ENCODE measurements around the gene NRROS. TPM values are rescaled to one million over a fixed set of nuclear protein-coding genes. Genes with fewer than 3 reads are reported as not detected.

Gene NRROS
- total and polyA plus RNA-seq, 4 experiments from 2014 or later = 4.6 to 20.0 (median 11.9) TPM

- H3K27me3 ChIP-seq (ENCODE audit: insufficient read depth, low read length) = no peaks in the 10 kb centered on the region
- no peaks in the 10 kb centered on the region for H3K9me3 ChIP-seq (ENCODE audit: control insufficient read depth in 1 of 2, low read length in 2 of 2)
- peaks cover 6 to 28% of the 10 kb centered on the region in 2 donors for H3K36me3 Mint-ChIP-seq
- peaks cover 68% of the 10 kb centered on the region for H3K4me1 ChIP-seq (ENCODE audit: insufficient read depth, low read length)
- H3K27me3 Mint-ChIP-seq = no peaks in the 10 kb centered on the region
- no peaks in the 10 kb centered on the region for H3K9me3 Mint-ChIP-seq
- ChIA-PET CTCF (ENCODE audit: partially characterized antibody) (interaction anchor here (0.7 to 5.8 kb wide), 6 partner anchors 7 to 101 kb away, joined by 3 to 63 read pairs (median 16); no protein-coding TSS in a partner anchor), POLR2A (ENCODE audit: partially characterized antibody) (interaction anchor here (1.1 to 8.3 kb wide), 11 partner anchors 8 to 101 kb away, joined by 4 to 101 read pairs (median 7); partner anchors contain the start of genes FBXO45 and WDR53)
- peak overlapping the region; percentile 80 to 95 (median 92) for H3K4me3 Mint-ChIP-seq
- intact Hi-C loops (cut with micrococcal nuclease) = loop anchor here (1.0 kb wide), 1 partner anchor 30 kb away; no protein-coding TSS in a partner anchor
- peak overlapping the region; percentile 77 for H3K27ac ChIP-seq (ENCODE audit: low read depth, low read length)
- H3K4me1 Mint-ChIP-seq = peaks cover 48 to 89% (median 65%) of the 10 kb centered on the region in 4 donors
- H3K27ac Mint-ChIP-seq = peak overlapping the region; percentile 75 to 97 (median 94)
- peak in 2 of 5 donors; percentile 18 to 24 for DNase-seq
- H3K4me3 ChIP-seq (ENCODE audit: low read length in 2 of 2) = peak overlapping the region; percentile 30 to 89
- no peaks in the 10 kb centered on the region for H3K36me3 ChIP-seq (ENCODE audit: insufficient read depth, low read length)
These were observed 522 bp upstream of the NRROS start for GRCh38 chr3:196638861-196639482.

GRCh38 chr3:196640297-196641018, 964 bp downstream of the NRROS start:
- H3K4me3 ChIP-seq (ENCODE audit: low read length in 2 of 2) = peak overlapping the region; percentile 75 to 89
- H3K9me3 Mint-ChIP-seq = no peaks in the 10 kb centered on the region
- H3K4me1 Mint-ChIP-seq = peaks cover 53 to 92% (median 70%) of the 10 kb centered on the region in 4 donors
- peaks cover 19 to 36% of the 10 kb centered on the region in 2 donors for H3K36me3 Mint-ChIP-seq
- no peak for DNase-seq
- H3K9me3 ChIP-seq (ENCODE audit: control insufficient read depth in 1 of 2, low read length in 2 of 2) = no peaks in the 10 kb centered on the region
- no peaks in the 10 kb centered on the region for H3K36me3 ChIP-seq (ENCODE audit: insufficient read depth, low read length)
- peak overlapping the region; percentile 80 to 95 (median 92) for H3K4me3 Mint-ChIP-seq
- H3K27ac ChIP-seq (ENCODE audit: low read depth, low read length) = peak overlapping the region; percentile 77
- peak overlapping the region; percentile 75 to 97 (median 94) for H3K27ac Mint-ChIP-seq
- no peaks in the 10 kb centered on the region for H3K27me3 Mint-ChIP-seq
- ChIA-PET POLR2A (ENCODE audit: partially characterized antibody) (interaction anchor here (0.6 to 8.3 kb wide), 19 partner anchors 9 to 100 kb away, joined by 3 to 101 read pairs (median 4); partner anchors contain the start of genes CEP19, FBXO45, PIGX and WDR53), CTCF (ENCODE audit: partially characterized antibody) (interaction anchor here (1.2 to 5.8 kb wide), 5 partner anchors 9 to 44 kb away, joined by 3 to 63 read pairs (median 16); no protein-coding TSS in a partner anchor)
- H3K27me3 ChIP-seq (ENCODE audit: insufficient read depth, low read length) = no peaks in the 10 kb centered on the region
- H3K4me1 ChIP-seq (ENCODE audit: insufficient read depth, low read length) = peaks cover 79% of the 10 kb centered on the region
- intact Hi-C loops (cut with micrococcal nuclease) = loop anchor here (1.0 kb wide), 1 partner anchor 8 kb away; no protein-coding TSS in a partner anchor

- no peaks in the 10 kb centered on the region for H3K27me3 ChIP-seq (ENCODE audit: insufficient read depth, low read length)
- ChIA-PET POLR2A (ENCODE audit: partially characterized antibody) (interaction anchor here (1.0 to 8.3 kb wide), 10 partner anchors 10 to 73 kb away, joined by 3 to 101 read pairs (median 4); partner anchors contain the start of genes CEP19, FBXO45, PIGX and WDR53), CTCF (ENCODE audit: partially characterized antibody) (interaction anchor here (0.7 to 5.8 kb wide), 6 partner anchors 10 to 113 kb away, joined by 3 to 63 read pairs (median 9); no protein-coding TSS in a partner anchor)
- DNase-seq = peak in 1 of 5 donors; percentile 62
- Mint-ChIP-seq H3K4me3 (peak overlapping the region; percentile 80 to 95 (median 92)), H3K9me3 (no peaks in the 10 kb centered on the region), H3K27me3 (no peaks in the 10 kb centered on the region), H3K27ac (peak overlapping the region; percentile 75 to 97 (median 92)), H3K4me1 (peaks cover 55 to 94% (median 74%) of the 10 kb centered on the region in 4 donors), H3K36me3 (peaks cover 24 to 37% of the 10 kb centered on the region in 2 donors)
- peak overlapping the region; percentile 4 to 89 for H3K4me3 ChIP-seq (ENCODE audit: low read length in 2 of 2)
- H3K36me3 ChIP-seq (ENCODE audit: insufficient read depth, low read length) = no peaks in the 10 kb centered on the region
- H3K27ac ChIP-seq (ENCODE audit: low read depth, low read length) = peak overlapping the region; percentile 47
- peaks cover 86% of the 10 kb centered on the region for H3K4me1 ChIP-seq (ENCODE audit: insufficient read depth, low read length)
- intact Hi-C loops (cut with micrococcal nuclease) = no loop called here
- H3K9me3 ChIP-seq (ENCODE audit: control insufficient read depth in 1 of 2, low read length in 2 of 2) = no peaks in the 10 kb centered on the region
These were observed 2.0 kb downstream of the NRROS start for GRCh38 chr3:196641333-196642054.

GRCh38 chr3:196642434-196642833, 2.9 kb downstream of the NRROS start:
- peak overlapping the region; percentile 80 to 95 (median 92) for H3K4me3 Mint-ChIP-seq
- Histone ChIP-seq H3K36me3 (ENCODE audit: insufficient read depth, low read length) (no peaks in the 10 kb centered on the region), H3K27me3 (ENCODE audit: insufficient read depth, low read length) (no peaks in the 10 kb centered on the region), H3K9me3 (ENCODE audit: control insufficient read depth in 1 of 2, low read length in 2 of 2) (no peaks in the 10 kb centered on the region), H3K4me3 (ENCODE audit: low read length in 2 of 2) (peak overlapping the region in 1 of 2 donors; percentile 3), H3K4me1 (ENCODE audit: insufficient read depth, low read length) (peaks cover 87% of the 10 kb centered on the region), H3K27ac (ENCODE audit: low read depth, low read length) (peak overlapping the region; percentile 47)
- H3K4me1 Mint-ChIP-seq = peaks cover 58 to 98% (median 77%) of the 10 kb centered on the region in 4 donors
- H3K36me3 Mint-ChIP-seq = peaks cover 31 to 40% of the 10 kb centered on the region in 2 donors
- H3K9me3 Mint-ChIP-seq = no peaks in the 10 kb centered on the region
- H3K27me3 Mint-ChIP-seq = no peaks in the 10 kb centered on the region
- peak overlapping the region; percentile 75 to 97 (median 92) for H3K27ac Mint-ChIP-seq
- CTCF ChIA-PET (ENCODE audit: partially characterized antibody) = interaction anchor here (1.0 to 5.8 kb wide), 5 partner anchors 9 to 104 kb away, joined by 3 to 63 read pairs (median 3); no protein-coding TSS in a partner anchor
- no peak for DNase-seq
- intact Hi-C loops (cut with micrococcal nuclease) = no loop called here
- POLR2A ChIA-PET (ENCODE audit: partially characterized antibody) = interaction anchor here (0.8 to 8.3 kb wide), 4 partner anchors 11 to 31 kb away, joined by 3 to 101 read pairs (median 35); no protein-coding TSS in a partner anchor

GRCh38 chr3:196643201-196643749, 3.8 kb downstream of the NRROS start:
- Histone ChIP-seq H3K27ac (ENCODE audit: low read depth, low read length) (peak overlapping the region; percentile 47), H3K4me3 (ENCODE audit: low read length in 2 of 2) (no peak overlapping the region), H3K36me3 (ENCODE audit: insufficient read depth, low read length) (no peaks in the 10 kb centered on the region), H3K27me3 (ENCODE audit: insufficient read depth, low read length) (no peaks in the 10 kb centered on the region), H3K4me1 (ENCODE audit: insufficient read depth, low read length) (peaks cover 88% of the 10 kb centered on the region), H3K9me3 (ENCODE audit: control insufficient read depth in 1 of 2, low read length in 2 of 2) (no peaks in the 10 kb centered on the region)
- ChIA-PET POLR2A (ENCODE audit: partially characterized antibody) (interaction anchor here (0.7 to 8.3 kb wide), 2 partner anchors 12 to 34 kb away, joined by 3 to 101 read pairs; no protein-coding TSS in a partner anchor), CTCF (ENCODE audit: partially characterized antibody) (interaction anchor here (1.1 to 5.8 kb wide), 2 partner anchors 10 to 33 kb away, joined by 3 to 63 read pairs; no protein-coding TSS in a partner anchor)
- H3K36me3 Mint-ChIP-seq = peaks cover 31 to 43% of the 10 kb centered on the region in 2 donors
- H3K4me3 Mint-ChIP-seq = peak overlapping the region; percentile 59 to 95 (median 92)
- peaks cover 54 to 93% (median 73%) of the 10 kb centered on the region in 4 donors for H3K4me1 Mint-ChIP-seq
- H3K27ac Mint-ChIP-seq = peak overlapping the region; percentile 75 to 97 (median 92)
- H3K9me3 Mint-ChIP-seq = no peaks in the 10 kb centered on the region
- H3K27me3 Mint-ChIP-seq = no peaks in the 10 kb centered on the region
- peak in 4 of 5 donors; percentile 26 to 77 (median 40) for DNase-seq
- intact Hi-C loops (cut with micrococcal nuclease) = no loop called here

- no peaks in the 10 kb centered on the region for H3K36me3 ChIP-seq (ENCODE audit: insufficient read depth, low read length)
- H3K4me3 ChIP-seq (ENCODE audit: low read length in 2 of 2) = no peak overlapping the region
- intact Hi-C loops (cut with micrococcal nuclease) = no loop called here
- POLR2A ChIA-PET (ENCODE audit: partially characterized antibody) = interaction anchor here (0.7 to 8.3 kb wide), 2 partner anchors 13 to 33 kb away, joined by 3 to 101 read pairs; no protein-coding TSS in a partner anchor
- Mint-ChIP-seq H3K4me3 (peak overlapping the region; percentile 56 to 94 (median 68)), H3K36me3 (peaks cover 31 to 45% of the 10 kb centered on the region in 2 donors), H3K27ac (peak overlapping the region; percentile 75 to 97 (median 91)), H3K4me1 (peaks cover 53 to 91% (median 72%) of the 10 kb centered on the region in 4 donors), H3K27me3 (no peaks in the 10 kb centered on the region), H3K9me3 (no peaks in the 10 kb centered on the region)
- no peaks in the 10 kb centered on the region for H3K9me3 ChIP-seq (ENCODE audit: control insufficient read depth in 1 of 2, low read length in 2 of 2)
- peak overlapping the region; percentile 47 for H3K27ac ChIP-seq (ENCODE audit: low read depth, low read length)
- H3K27me3 ChIP-seq (ENCODE audit: insufficient read depth, low read length) = no peaks in the 10 kb centered on the region
- CTCF ChIA-PET (ENCODE audit: partially characterized antibody) = interaction anchor here (0.7 to 2.0 kb wide), 4 partner anchors 11 to 42 kb away, joined by 3 to 11 read pairs (median 5); no protein-coding TSS in a partner anchor
- H3K4me1 ChIP-seq (ENCODE audit: insufficient read depth, low read length) = peaks cover 85% of the 10 kb centered on the region
- DNase-seq = no peak
These were observed 4.3 kb downstream of the NRROS start for GRCh38 chr3:196643761-196644160.
